ENCODE data around the gene OPN1SW.

The OPN1SW gene

GRCh38 chr7:128741491-128741890 lies 34.1 kb downstream of the OPN1SW start:
- Histone ChIP-seq H3K9ac (ENCODE audit: low read depth, low read length) (no peak overlapping the region), H3K4me1 (ENCODE audit: control insufficient read depth, insufficient read depth, low read length) (peaks cover 10% of the 10 kb centered on the region), H3K27me3 (ENCODE audit: control insufficient read depth, insufficient read depth, low read length) (no peaks in the 10 kb centered on the region), H3K4me3 (ENCODE audit: low read depth, low read length) (peak overlapping the region; percentile 91; the same call in 1 of the 2 replicates), H3K36me3 (ENCODE audit: control insufficient read depth, insufficient read depth, low read length) (peaks cover 3% of the 10 kb centered on the region), H3K27ac (ENCODE audit: low read depth, low read length) (no peak overlapping the region), H3K9me3 (ENCODE audit: control insufficient read depth, insufficient read depth, low read length) (no peaks in the 10 kb centered on the region)

- H3K9ac ChIP-seq (ENCODE audit: low read depth, low read length), result no peak overlapping the region
- no peaks in the 10 kb centered on the region for H3K9me3 ChIP-seq (ENCODE audit: control insufficient read depth, insufficient read depth, low read length)
- H3K4me3 ChIP-seq (ENCODE audit: low read depth, low read length), result peak overlapping the region; percentile 91
- H3K27me3 ChIP-seq (ENCODE audit: control insufficient read depth, insufficient read depth, low read length), result no peaks in the 10 kb centered on the region
- no peak overlapping the region for H3K27ac ChIP-seq (ENCODE audit: low read depth, low read length)
- H3K36me3 ChIP-seq (ENCODE audit: control insufficient read depth, insufficient read depth, low read length), result peaks cover 3% of the 10 kb centered on the region
- H3K4me1 ChIP-seq (ENCODE audit: control insufficient read depth, insufficient read depth, low read length), result peaks cover 10% of the 10 kb centered on the region
Observed at GRCh38 chr7:128740996-128741395, 34.6 kb downstream of the OPN1SW start.

- Histone ChIP-seq H3K9me3 (ENCODE audit: control insufficient read depth, insufficient read depth, low read length) (no peaks in the 10 kb centered on the region), H3K27ac (ENCODE audit: low read depth, low read length) (no peak overlapping the region), H3K27me3 (ENCODE audit: control insufficient read depth, insufficient read depth, low read length) (no peaks in the 10 kb centered on the region), H3K36me3 (ENCODE audit: control insufficient read depth, insufficient read depth, low read length) (peaks cover 3% of the 10 kb centered on the region), H3K9ac (ENCODE audit: low read depth, low read length) (peak overlapping the region; percentile 87), H3K4me1 (ENCODE audit: control insufficient read depth, insufficient read depth, low read length) (peaks cover 10% of the 10 kb centered on the region), H3K4me3 (ENCODE audit: low read depth, low read length) (peak overlapping the region; percentile 91)
Observed at GRCh38 chr7:128739990-128740682, 35.5 kb downstream of the OPN1SW start.

GRCh38 chr7:128739048-128739962 lies 36.3 kb downstream of the OPN1SW start, which contains the start of gene CALU:
Gene CALU (plus strand): TSS chr7:128739359. CDS start chr7:128748584, 9,225 bp downstream.
- H3K27ac ChIP-seq (ENCODE audit: low read depth, low read length), result peak within 1 kb of the TSS; percentile 82
- H3K27me3 ChIP-seq (ENCODE audit: control insufficient read depth, insufficient read depth, low read length), result no peaks in the 10 kb centered on the region

GRCh38 chr7:128738570-128739047 lies 37.0 kb downstream of the OPN1SW start:
- H3K9me3 ChIP-seq (ENCODE audit: control insufficient read depth, insufficient read depth, low read length), result no peaks in the 10 kb centered on the region
- peak overlapping the region; percentile 71 for H3K27ac ChIP-seq (ENCODE audit: low read depth, low read length)
- H3K9ac ChIP-seq (ENCODE audit: low read depth, low read length), result peak overlapping the region; percentile 81
- H3K4me3 ChIP-seq (ENCODE audit: low read depth, low read length), result peak overlapping the region; percentile 91
- peaks cover 10% of the 10 kb centered on the region for H3K4me1 ChIP-seq (ENCODE audit: control insufficient read depth, insufficient read depth, low read length)
- no peaks in the 10 kb centered on the region for H3K27me3 ChIP-seq (ENCODE audit: control insufficient read depth, insufficient read depth, low read length)
- peaks cover 3% of the 10 kb centered on the region for H3K36me3 ChIP-seq (ENCODE audit: control insufficient read depth, insufficient read depth, low read length)

More at GRCh38 chr7:128739048-128739962, 36.3 kb downstream of the OPN1SW start, which contains the start of gene CALU:
- H3K9me3 ChIP-seq (ENCODE audit: control insufficient read depth, insufficient read depth, low read length), result no peaks in the 10 kb centered on the region
- peaks cover 3% of the 10 kb centered on the region for H3K36me3 ChIP-seq (ENCODE audit: control insufficient read depth, insufficient read depth, low read length)
- peak within 1 kb of the TSS; percentile 91 for H3K4me3 ChIP-seq (ENCODE audit: low read depth, low read length)
- peaks cover 10% of the 10 kb centered on the region for H3K4me1 ChIP-seq (ENCODE audit: control insufficient read depth, insufficient read depth, low read length)
- H3K9ac ChIP-seq (ENCODE audit: low read depth, low read length), result peak within 1 kb of the TSS; percentile 87

- H3K4me3 ChIP-seq (ENCODE audit: low read depth, low read length), result no peak overlapping the region
- H3K9me3 ChIP-seq (ENCODE audit: control insufficient read depth, insufficient read depth, low read length), result no peaks in the 10 kb centered on the region
Observed at GRCh38 chr7:128737867-128738385, 37.7 kb downstream of the OPN1SW start.

GRCh38 chr7:128737441-128737840 lies 38.2 kb downstream of the OPN1SW start:
- Histone ChIP-seq H3K27me3 (ENCODE audit: control insufficient read depth, insufficient read depth, low read length) (no peaks in the 10 kb centered on the region), H3K9ac (ENCODE audit: low read depth, low read length) (no peak overlapping the region), H3K27ac (ENCODE audit: low read depth, low read length) (no peak overlapping the region), H3K4me1 (ENCODE audit: control insufficient read depth, insufficient read depth, low read length) (peaks cover 10% of the 10 kb centered on the region), H3K36me3 (ENCODE audit: control insufficient read depth, insufficient read depth, low read length) (peaks cover 3% of the 10 kb centered on the region), H3K9me3 (ENCODE audit: control insufficient read depth, insufficient read depth, low read length) (no peaks in the 10 kb centered on the region), H3K4me3 (ENCODE audit: low read depth, low read length) (no peak overlapping the region)

More at GRCh38 chr7:128737867-128738385, 37.7 kb downstream of the OPN1SW start:
- H3K27ac ChIP-seq (ENCODE audit: low read depth, low read length), result no peak overlapping the region
- H3K4me1 ChIP-seq (ENCODE audit: control insufficient read depth, insufficient read depth, low read length), result peaks cover 10% of the 10 kb centered on the region
- no peaks in the 10 kb centered on the region for H3K27me3 ChIP-seq (ENCODE audit: control insufficient read depth, insufficient read depth, low read length)
- no peak overlapping the region for H3K9ac ChIP-seq (ENCODE audit: low read depth, low read length)
- H3K36me3 ChIP-seq (ENCODE audit: control insufficient read depth, insufficient read depth, low read length), result peaks cover 3% of the 10 kb centered on the region

- Histone ChIP-seq H3K9ac (ENCODE audit: low read depth, low read length) (no peak overlapping the region), H3K4me3 (ENCODE audit: low read depth, low read length) (no peak overlapping the region), H3K27me3 (ENCODE audit: control insufficient read depth, insufficient read depth, low read length) (no peaks in the 10 kb centered on the region), H3K36me3 (ENCODE audit: control insufficient read depth, insufficient read depth, low read length) (no peaks in the 10 kb centered on the region), H3K4me1 (ENCODE audit: control insufficient read depth, insufficient read depth, low read length) (peaks cover 3% of the 10 kb centered on the region; the same call in 1 of the 2 replicates), H3K9me3 (ENCODE audit: control insufficient read depth, insufficient read depth, low read length) (no peaks in the 10 kb centered on the region), H3K27ac (ENCODE audit: low read depth, low read length) (no peak overlapping the region)
Observed at GRCh38 chr7:128735436-128735835, 40.2 kb downstream of the OPN1SW start.

- Histone ChIP-seq H3K4me1 (ENCODE audit: control insufficient read depth, insufficient read depth, low read length) (peaks cover 3% of the 10 kb centered on the region; the same call in 1 of the 2 replicates), H3K9me3 (ENCODE audit: control insufficient read depth, insufficient read depth, low read length) (no peaks in the 10 kb centered on the region), H3K36me3 (ENCODE audit: control insufficient read depth, insufficient read depth, low read length) (no peaks in the 10 kb centered on the region), H3K27me3 (ENCODE audit: control insufficient read depth, insufficient read depth, low read length) (no peaks in the 10 kb centered on the region), H3K9ac (ENCODE audit: low read depth, low read length) (no peak overlapping the region), H3K4me3 (ENCODE audit: low read depth, low read length) (no peak overlapping the region), H3K27ac (ENCODE audit: low read depth, low read length) (no peak overlapping the region)
Observed at GRCh38 chr7:128734890-128735289, 40.7 kb downstream of the OPN1SW start.

GRCh38 chr7:128733278-128733645 lies 42.3 kb downstream of the OPN1SW start:
- H3K4me3 ChIP-seq (ENCODE audit: low read depth, low read length), result no peak overlapping the region
- no peak overlapping the region for H3K27ac ChIP-seq (ENCODE audit: low read depth, low read length)
- H3K9ac ChIP-seq (ENCODE audit: low read depth, low read length), result no peak overlapping the region
- H3K36me3 ChIP-seq (ENCODE audit: control insufficient read depth, insufficient read depth, low read length), result no peaks in the 10 kb centered on the region
- no peaks in the 10 kb centered on the region for H3K4me1 ChIP-seq (ENCODE audit: control insufficient read depth, insufficient read depth, low read length)
- H3K27me3 ChIP-seq (ENCODE audit: control insufficient read depth, insufficient read depth, low read length), result no peaks in the 10 kb centered on the region
- H3K9me3 ChIP-seq (ENCODE audit: control insufficient read depth, insufficient read depth, low read length), result no peaks in the 10 kb centered on the region

Measured in HUES48 (cell line).